Measurements from ENCODE around the gene KCNH4.

GRCh38 chr17:42114118-42114517 lies 66.8 kb downstream of the KCNH4 start:
- TF ChIP-seq CTCF (IDR thresholded peaks at IDR 0.05), result no peak
- TF ChIP-seq POLR2AphosphoS5 (IDR thresholded peaks at IDR 0.05; ENCODE audit: low read depth, low read length), result no peak
- TF ChIP-seq SIN3A (IDR thresholded peaks at IDR 0.05; ENCODE audit: borderline replicate concordance, insufficient read depth, low read depth, low read length), result no peak
- TF ChIP-seq REST (IDR thresholded peaks at IDR 0.05; ENCODE audit: insufficient read depth in 1 of 2, low read depth in 2 of 2, low read length in 1 of 2), result no peak

All from Panc1 (cell line).